GM20431 (cell line): Measurements from ENCODE around the gene CFAP73.

ENCODE experiments used
- in situ Hi-C: fragments of 300-500 bp; cut with MseI, MboI; formaldehyde crosslinking; loops from one replicate; pipeline ENCODE4 v1.15.0; 2020; ENCODE audit warnings: low sequenced_read_pairs; ENCODE audit not compliant: unreplicated experiment

CFAP73 gene

GRCh38 chr12:113183030-113183589, 33.6 kb downstream of the CFAP73 start:
- in situ Hi-C loops: no loop called here

- in situ Hi-C loops: no loop called here
Measured at GRCh38 chr12:113184098-113184899, 34.8 kb downstream of the CFAP73 start.

GRCh38 chr12:113184900-113185179, 35.3 kb downstream of the CFAP73 start:
- in situ Hi-C loops: no loop called here

- in situ Hi-C loops: no loop called here
Measured at GRCh38 chr12:113185180-113186032, 35.9 kb downstream of the CFAP73 start, which contains the start of the genes DDX54 and RITA1. TSS of gene DDX54 (minus strand) at chr12:113185478. CDS start at chr12:113185451, 27 bp downstream. TSS of gene RITA1 (plus strand) at chr12:113185721. CDS start at chr12:113186747, 1,026 bp downstream.

- in situ Hi-C loops: no loop called here
Measured at GRCh38 chr12:113186033-113186365, 36.5 kb downstream of the CFAP73 start.

- in situ Hi-C loops: no loop called here
Measured at GRCh38 chr12:113186666-113187325, 37.3 kb downstream of the CFAP73 start.

- in situ Hi-C loops: no loop called here
Measured at GRCh38 chr12:113189361-113189760, 39.8 kb downstream of the CFAP73 start.

- in situ Hi-C loops: no loop called here
Measured at GRCh38 chr12:113190761-113191160, 41.2 kb downstream of the CFAP73 start.

- in situ Hi-C loops: no loop called here
Measured at GRCh38 chr12:113191227-113191626, 41.7 kb downstream of the CFAP73 start.

- in situ Hi-C loops: no loop called here
Measured at GRCh38 chr12:113194971-113195391, 45.5 kb downstream of the CFAP73 start.

GRCh38 chr12:113195598-113195997, 46.1 kb downstream of the CFAP73 start:
- in situ Hi-C loops: no loop called here

GRCh38 chr12:113196582-113196981, 47.1 kb downstream of the CFAP73 start:
- in situ Hi-C loops: no loop called here

- in situ Hi-C loops: no loop called here
Measured at GRCh38 chr12:113196990-113197389, 47.5 kb downstream of the CFAP73 start.

- in situ Hi-C loops: no loop called here
Measured at GRCh38 chr12:113197518-113198077, 48.1 kb downstream of the CFAP73 start.

- in situ Hi-C loops: no loop called here
Measured at GRCh38 chr12:113198296-113198695, 48.8 kb downstream of the CFAP73 start.

GRCh38 chr12:113200021-113200797, 50.7 kb downstream of the CFAP73 start:
- in situ Hi-C loops: no loop called here

- in situ Hi-C loops: no loop called here
Measured at GRCh38 chr12:113201187-113202177, 52.0 kb downstream of the CFAP73 start.
